HepG2 (cell line): ENCODE data around the gene FGFR3. TPM values are rescaled to one million over a fixed set of nuclear protein-coding genes. Genes with fewer than 3 reads are reported as not detected.

Experiments
- ATF7-NPFF ChIP-seq: sonication (generic); formaldehyde crosslinking; IDR thresholded peaks from 2 replicates; pipeline ENCODE4 v1.8.1; 2023; ENCODE audit warnings: mild to moderate bottlenecking, low read depth, missing genetic modification reagents, moderate library complexity
- GPBP1L1 ChIP-seq: sonication (generic); formaldehyde crosslinking; IDR thresholded peaks from 2 replicates; pipeline ENCODE4 v1.5.0; 2020; ENCODE audit warnings: mild to moderate bottlenecking, missing genetic modification reagents
- HES4 ChIP-seq: sonication (generic); formaldehyde crosslinking; IDR thresholded peaks from 2 replicates; pipeline ENCODE4 v1.9.0; 2021; ENCODE audit warnings: mild to moderate bottlenecking, missing genetic modification reagents, borderline replicate concordance
- NR2F2 ChIP-seq: IDR thresholded peaks from 2 replicates; pipeline ENCODE4 v1.6.1; 2012; ENCODE audit warnings: low read depth, inconsistent platforms, borderline replicate concordance
- PCBP1 ChIP-seq: fragments of 200-400 bp; formaldehyde crosslinking; IDR thresholded peaks from 2 replicates; pipeline ENCODE4 v1.6.1; 2017; ENCODE audit warnings: mild to moderate bottlenecking, low read depth, low read length, borderline replicate concordance
- RBFOX2 ChIP-seq: fragments of 200-400 bp; formaldehyde crosslinking; IDR thresholded peaks from 2 replicates; pipeline ENCODE4 v1.6.1; 2017; ENCODE audit warnings: low read depth, mild to moderate bottlenecking, low read length
- RELA ChIP-seq: sonication (generic); formaldehyde crosslinking; IDR thresholded peaks from 2 replicates; pipeline ENCODE4 v1.4.0; 2020; ENCODE audit warnings: missing genetic modification reagents
- TP53 ChIP-seq: sonication (generic); formaldehyde crosslinking; conservative IDR thresholded peaks from 2 replicates; pipeline ENCODE4 v1.4.0; 2020; ENCODE audit warnings: missing genetic modification reagents
- ZIK1 ChIP-seq: sonication (generic); formaldehyde crosslinking; IDR thresholded peaks from 2 replicates; pipeline ENCODE4 v1.5.0; 2020; ENCODE audit warnings: mild to moderate bottlenecking, low read depth, missing genetic modification reagents, borderline replicate concordance
- ZNF230 ChIP-seq: sonication (generic); formaldehyde crosslinking; IDR thresholded peaks from 2 replicates; pipeline ENCODE4 v1.4.0; 2020; ENCODE audit warnings: mild to moderate bottlenecking, missing genetic modification reagents
- ZNF501 ChIP-seq: sonication (generic); formaldehyde crosslinking; IDR thresholded peaks from 2 replicates; pipeline ENCODE4 v1.5.1; 2020; ENCODE audit warnings: mild to moderate bottlenecking, moderate library complexity, missing genetic modification reagents
- ZNF709 ChIP-seq: sonication (generic); formaldehyde crosslinking; IDR thresholded peaks from 2 replicates; pipeline ENCODE4 v1.5.0; 2020; ENCODE audit warnings: mild to moderate bottlenecking, missing genetic modification reagents
- ZNF746 ChIP-seq: sonication (generic); formaldehyde crosslinking; IDR thresholded peaks from 2 replicates; pipeline ENCODE4 v1.8.0; 2022; ENCODE audit warnings: mild to moderate bottlenecking, missing genetic modification reagents
- ZNF768 ChIP-seq: sonication (generic); formaldehyde crosslinking; IDR thresholded peaks from 2 replicates; pipeline ENCODE4 v1.4.0; 2020; ENCODE audit warnings: missing genetic modification reagents
- polyA plus RNA-seq, 8 experiments: library from polyadenylated mRNA; depleted of rRNA in 3 of 8; stranded (reverse) in 7 of 8; unstranded in 1 of 8; fragments of >200 nt; fragmentation: Illumina TruSeq in 4 of 8; extraction: Trizol in 4 of 8; gene quantifications; 2 replicates each; pipeline versions ENCODE4 v1.2.1 to v1.2.3, GENCODE V29; 2011 to 2016; ENCODE audit warnings: low read depth in 4 of 8, missing spikeins in 1 of 8, mixed read lengths in 1 of 8; ENCODE audit not compliant: insufficient read depth in 1 of 8
- total RNA-seq, 5 experiments: library from RNA; depleted of rRNA; stranded (reverse); fragments of >200 nt; fragmentation: Illumina TruSeq; extraction: Trizol; gene quantifications; 2 replicates each; pipeline ENCODE4 v1.2.3, GENCODE V29; 2016; ENCODE audit warnings: low read depth in 1 of 5
- TF ChIP-seq, protein P1 (sequence below), 2 experiments: fragments of 450-650 bp in 1 of 2; sonication (generic) in 1 of 2; formaldehyde crosslinking in 1 of 2; IDR thresholded peaks; 2 replicates each; pipeline versions ENCODE4 v1.6.1 to v1.8.0; 2016 to 2022; ENCODE audit warnings: antibody characterized with exemption in 1 of 2, mild to moderate bottlenecking in 1 of 2, missing genetic modification reagents in 1 of 2
- TF ChIP-seq, protein P2 (sequence below): IDR thresholded peaks from 2 replicates; pipeline ENCODE4 v1.6.1; 2012; ENCODE audit warnings: low read length, improper control_type of control experiment

FGFR3 gene
- total and polyA plus RNA-seq, 2 of the 13 experiments (the other 11 are each of a cell fraction or from before 2014, with no cell fraction given): 103 to 109 TPM

DNA sequence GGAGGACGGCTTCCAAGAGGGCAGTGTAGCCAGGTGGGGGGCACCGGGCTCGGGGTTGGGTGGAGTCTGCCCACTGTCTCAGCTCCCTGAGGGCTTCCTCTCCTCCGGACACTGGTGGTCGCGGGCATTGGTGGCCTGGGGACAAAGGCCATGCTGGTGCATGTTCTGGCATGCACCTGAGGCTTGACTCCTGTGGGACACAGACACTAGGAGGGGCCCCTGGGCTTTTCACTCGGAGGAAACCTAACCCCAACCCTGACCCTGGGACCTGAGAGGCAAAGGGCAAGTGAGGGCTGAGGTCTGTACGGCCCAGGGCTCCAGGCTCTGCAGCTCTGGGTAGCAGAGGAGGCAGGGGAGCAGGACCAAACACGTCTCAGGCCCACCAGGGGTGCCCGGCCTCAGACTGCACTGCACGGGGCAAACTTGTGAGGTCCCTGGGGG lies 22.3 kb upstream of the FGFR3 start (continued):
- TF ChIP-seq RBFOX2 (no peak; the same call in 1 of the 2 replicates), NR2F2 (no peak), ZNF230 (CRISPR knock-in tag) (no peak), PCBP1 (peak; percentile 4; the same call in 1 of the 2 replicates), ZNF768 (CRISPR knock-in tag) (no peak), RELA (CRISPR knock-in tag) (no peak), HES4 (CRISPR knock-in tag) (no peak), TP53 (CRISPR knock-in tag) (peak; percentile 97), ATF7-NPFF (CRISPR knock-in tag) (no peak), ZNF709 (CRISPR knock-in tag) (no peak), ZNF746 (CRISPR knock-in tag) (peak; percentile 60; the same call in 1 of the 2 replicates), GPBP1L1 (CRISPR knock-in tag) (no peak), ZIK1 (CRISPR knock-in tag) (no peak), ZNF501 (CRISPR knock-in tag) (no peak)
- TF ChIP-seq, protein P1, sequence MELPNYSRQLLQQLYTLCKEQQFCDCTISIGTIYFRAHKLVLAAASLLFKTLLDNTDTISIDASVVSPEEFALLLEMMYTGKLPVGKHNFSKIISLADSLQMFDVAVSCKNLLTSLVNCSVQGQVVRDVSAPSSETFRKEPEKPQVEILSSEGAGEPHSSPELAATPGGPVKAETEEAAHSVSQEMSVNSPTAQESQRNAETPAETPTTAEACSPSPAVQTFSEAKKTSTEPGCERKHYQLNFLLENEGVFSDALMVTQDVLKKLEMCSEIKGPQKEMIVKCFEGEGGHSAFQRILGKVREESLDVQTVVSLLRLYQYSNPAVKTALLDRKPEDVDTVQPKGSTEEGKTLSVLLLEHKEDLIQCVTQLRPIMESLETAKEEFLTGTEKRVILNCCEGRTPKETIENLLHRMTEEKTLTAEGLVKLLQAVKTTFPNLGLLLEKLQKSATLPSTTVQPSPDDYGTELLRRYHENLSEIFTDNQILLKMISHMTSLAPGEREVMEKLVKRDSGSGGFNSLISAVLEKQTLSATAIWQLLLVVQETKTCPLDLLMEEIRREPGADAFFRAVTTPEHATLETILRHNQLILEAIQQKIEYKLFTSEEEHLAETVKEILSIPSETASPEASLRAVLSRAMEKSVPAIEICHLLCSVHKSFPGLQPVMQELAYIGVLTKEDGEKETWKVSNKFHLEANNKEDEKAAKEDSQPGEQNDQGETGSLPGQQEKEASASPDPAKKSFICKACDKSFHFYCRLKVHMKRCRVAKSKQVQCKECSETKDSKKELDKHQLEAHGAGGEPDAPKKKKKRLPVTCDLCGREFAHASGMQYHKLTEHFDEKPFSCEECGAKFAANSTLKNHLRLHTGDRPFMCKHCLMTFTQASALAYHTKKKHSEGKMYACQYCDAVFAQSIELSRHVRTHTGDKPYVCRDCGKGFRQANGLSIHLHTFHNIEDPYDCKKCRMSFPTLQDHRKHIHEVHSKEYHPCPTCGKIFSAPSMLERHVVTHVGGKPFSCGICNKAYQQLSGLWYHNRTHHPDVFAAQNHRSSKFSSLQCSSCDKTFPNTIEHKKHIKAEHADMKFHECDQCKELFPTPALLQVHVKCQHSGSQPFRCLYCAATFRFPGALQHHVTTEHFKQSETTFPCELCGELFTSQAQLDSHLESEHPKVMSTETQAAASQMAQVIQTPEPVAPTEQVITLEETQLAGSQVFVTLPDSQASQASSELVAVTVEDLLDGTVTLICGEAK (IDR thresholded peaks at IDR 0.05): no peak
- TF ChIP-seq, protein P1 (CRISPR knock-in tag; IDR thresholded peaks at IDR 0.05): no peak
- TF ChIP-seq, protein P2, sequence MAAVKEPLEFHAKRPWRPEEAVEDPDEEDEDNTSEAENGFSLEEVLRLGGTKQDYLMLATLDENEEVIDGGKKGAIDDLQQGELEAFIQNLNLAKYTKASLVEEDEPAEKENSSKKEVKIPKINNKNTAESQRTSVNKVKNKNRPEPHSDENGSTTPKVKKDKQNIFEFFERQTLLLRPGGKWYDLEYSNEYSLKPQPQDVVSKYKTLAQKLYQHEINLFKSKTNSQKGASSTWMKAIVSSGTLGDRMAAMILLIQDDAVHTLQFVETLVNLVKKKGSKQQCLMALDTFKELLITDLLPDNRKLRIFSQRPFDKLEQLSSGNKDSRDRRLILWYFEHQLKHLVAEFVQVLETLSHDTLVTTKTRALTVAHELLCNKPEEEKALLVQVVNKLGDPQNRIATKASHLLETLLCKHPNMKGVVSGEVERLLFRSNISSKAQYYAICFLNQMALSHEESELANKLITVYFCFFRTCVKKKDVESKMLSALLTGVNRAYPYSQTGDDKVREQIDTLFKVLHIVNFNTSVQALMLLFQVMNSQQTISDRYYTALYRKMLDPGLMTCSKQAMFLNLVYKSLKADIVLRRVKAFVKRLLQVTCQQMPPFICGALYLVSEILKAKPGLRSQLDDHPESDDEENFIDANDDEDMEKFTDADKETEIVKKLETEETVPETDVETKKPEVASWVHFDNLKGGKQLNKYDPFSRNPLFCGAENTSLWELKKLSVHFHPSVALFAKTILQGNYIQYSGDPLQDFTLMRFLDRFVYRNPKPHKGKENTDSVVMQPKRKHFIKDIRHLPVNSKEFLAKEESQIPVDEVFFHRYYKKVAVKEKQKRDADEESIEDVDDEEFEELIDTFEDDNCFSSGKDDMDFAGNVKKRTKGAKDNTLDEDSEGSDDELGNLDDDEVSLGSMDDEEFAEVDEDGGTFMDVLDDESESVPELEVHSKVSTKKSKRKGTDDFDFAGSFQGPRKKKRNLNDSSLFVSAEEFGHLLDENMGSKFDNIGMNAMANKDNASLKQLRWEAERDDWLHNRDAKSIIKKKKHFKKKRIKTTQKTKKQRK: no peak
